GM15510 (cell line): ENCODE measurements around the gene CISD3.

ENCODE experiments used
- POLR2A ChIP-seq: IDR thresholded peaks from 3 replicates; pipeline ENCODE4 v1.6.1; 2011; ENCODE audit warnings: borderline replicate concordance; ENCODE audit not compliant: insufficient read length; ENCODE audit errors: extremely low read depth

Gene CISD3

GRCh38 chr17:38743556-38744171 lies 13.5 kb downstream of the CISD3 start:
- TF ChIP-seq POLR2A = no peak

GRCh38 chr17:38745545-38745944 lies 15.4 kb downstream of the CISD3 start:
- no peak for TF ChIP-seq POLR2A

- TF ChIP-seq POLR2A = no peak
Measured at GRCh38 chr17:38746004-38746848, 16.1 kb downstream of the CISD3 start.

GRCh38 chr17:38746849-38747462 lies 16.8 kb downstream of the CISD3 start:
- TF ChIP-seq POLR2A = no peak

GRCh38 chr17:38747463-38748148 lies 17.5 kb downstream of the CISD3 start:
- TF ChIP-seq POLR2A = no peak

- no peak for TF ChIP-seq POLR2A
Measured at GRCh38 chr17:38748149-38748891, 18.2 kb downstream of the CISD3 start, which contains the start of gene PCGF2. Gene PCGF2 (minus strand): TSS chr17:38748336. CDS start chr17:38740402, 7,934 bp downstream.

GRCh38 chr17:38748892-38749222 lies 18.7 kb downstream of the CISD3 start:
- no peak for TF ChIP-seq POLR2A

GRCh38 chr17:38749223-38750043 lies 19.3 kb downstream of the CISD3 start:
- TF ChIP-seq POLR2A = peak; percentile 70

- no peak for TF ChIP-seq POLR2A
Measured at GRCh38 chr17:38750044-38750311, 19.8 kb downstream of the CISD3 start.

GRCh38 chr17:38750312-38751121 lies 20.4 kb downstream of the CISD3 start:
- TF ChIP-seq POLR2A = no peak

GRCh38 chr17:38751144-38751807 lies 21.1 kb downstream of the CISD3 start:
- TF ChIP-seq POLR2A = no peak

GRCh38 chr17:38751808-38752307 lies 21.7 kb downstream of the CISD3 start:
- TF ChIP-seq POLR2A = no peak
